Measurements from ENCODE around the gene RASGRF2. TPM values are rescaled to one million over a fixed set of nuclear protein-coding genes. Genes with fewer than 3 reads are reported as not detected.

RASGRF2 gene
- total RNA-seq, 1 donor from 2014 or later: 0.05 TPM

DNA sequence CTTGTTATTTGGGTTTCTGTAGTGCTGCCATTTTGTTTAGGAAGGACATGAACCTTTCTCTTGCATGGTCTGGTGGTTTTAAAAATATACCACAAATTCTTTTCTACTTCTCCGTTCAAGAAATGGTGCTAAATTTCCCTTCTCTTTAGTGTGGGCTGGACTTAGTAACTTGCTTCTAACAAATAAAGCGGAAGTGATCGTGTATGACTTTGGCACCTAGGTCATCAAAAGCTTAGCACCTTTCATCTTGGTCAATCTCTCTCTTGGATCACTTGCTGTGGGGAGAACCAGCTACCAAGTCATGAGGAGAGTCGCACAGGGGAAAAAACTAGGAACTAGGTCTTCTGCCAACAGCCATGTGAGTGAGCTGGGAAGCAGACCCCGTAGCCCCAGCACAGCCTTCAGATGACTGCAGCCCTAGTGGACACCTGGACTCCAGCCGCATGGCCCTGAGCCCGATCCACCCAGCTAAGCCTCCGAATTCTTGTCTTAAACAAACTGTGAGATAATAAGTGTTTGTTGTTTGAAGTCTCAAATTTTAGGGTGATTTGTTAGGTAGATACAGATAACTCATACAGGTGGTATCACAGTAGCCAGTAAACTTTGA, 185.3 kb downstream of the RASGRF2 start:
- no peaks in the 10 kb centered on the region for H3K36me3 Mint-ChIP-seq (ENCODE audit: unreplicated experiment)
- TF ChIP-seq CTCF (IDR thresholded peaks at IDR 0.05): no peak
- no peak for DNase-seq (ENCODE audit: extremely low spot score, unreplicated experiment)
- H3K4me1 Mint-ChIP-seq (ENCODE audit: unreplicated experiment): peaks cover 17% of the 10 kb centered on the region
- H3K27me3 Mint-ChIP-seq (ENCODE audit: unreplicated experiment): peaks cover 30% of the 10 kb centered on the region
- H3K9me3 Mint-ChIP-seq (ENCODE audit: unreplicated experiment): no peaks in the 10 kb centered on the region
- H3K4me3 Mint-ChIP-seq (ENCODE audit: unreplicated experiment): no peak overlapping the region
- H3K27ac Mint-ChIP-seq (ENCODE audit: unreplicated experiment): no peak overlapping the region

- H3K36me3 Mint-ChIP-seq (ENCODE audit: unreplicated experiment): no peaks in the 10 kb centered on the region
Measured at GRCh38 chr5:81146031-81146430, 185.9 kb downstream of the RASGRF2 start.

DNA sequence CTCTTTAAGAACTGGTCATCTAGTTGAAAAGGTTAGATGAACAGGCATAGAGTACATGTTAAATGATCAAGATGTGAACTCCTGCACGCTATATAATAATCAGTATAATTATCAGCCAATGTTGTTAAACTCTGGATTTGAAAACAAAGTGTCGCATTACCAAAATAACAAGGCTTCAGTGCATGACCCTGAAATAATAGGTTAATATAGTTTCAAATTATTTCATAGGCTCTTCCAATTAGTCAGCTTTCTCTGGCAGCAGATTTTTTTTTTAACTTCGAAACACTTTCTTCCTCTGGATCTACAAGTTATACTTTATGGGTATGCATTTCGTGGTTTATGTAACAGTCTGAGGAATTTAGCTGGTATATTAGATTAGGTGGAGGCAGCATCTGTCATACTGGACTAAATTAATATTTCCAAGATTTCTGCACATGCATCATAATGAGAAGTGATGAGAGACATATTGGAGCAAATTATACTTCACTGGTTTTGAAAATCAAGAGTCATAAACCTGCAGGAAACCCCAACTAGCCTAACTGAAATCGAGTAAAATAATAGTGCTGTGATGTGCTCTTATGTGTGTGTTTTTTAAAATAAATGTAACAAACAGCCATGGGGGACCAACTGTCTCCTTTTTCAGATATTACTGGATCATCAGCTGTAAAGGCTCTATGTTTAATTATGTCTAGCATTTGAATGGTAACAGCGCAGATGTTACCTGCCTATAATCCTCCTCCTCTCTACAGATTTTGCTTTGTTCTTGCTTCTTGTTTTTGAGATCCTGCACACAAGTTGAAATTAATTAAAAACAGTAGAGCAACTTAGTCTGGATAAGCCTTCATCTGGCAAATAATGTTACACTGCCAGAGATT, 187.1 kb downstream of the RASGRF2 start:
- H3K36me3 Mint-ChIP-seq (ENCODE audit: unreplicated experiment): no peaks in the 10 kb centered on the region
- H3K4me1 Mint-ChIP-seq (ENCODE audit: unreplicated experiment): no peaks in the 10 kb centered on the region
- DNase-seq (ENCODE audit: extremely low spot score, unreplicated experiment): no peak
- H3K4me3 Mint-ChIP-seq (ENCODE audit: unreplicated experiment): no peak overlapping the region
- no peaks in the 10 kb centered on the region for H3K9me3 Mint-ChIP-seq (ENCODE audit: unreplicated experiment)
- TF ChIP-seq CTCF (IDR thresholded peaks at IDR 0.05): no peak
- H3K27ac Mint-ChIP-seq (ENCODE audit: unreplicated experiment): no peak overlapping the region
- H3K27me3 Mint-ChIP-seq (ENCODE audit: unreplicated experiment): peaks cover 27% of the 10 kb centered on the region

More at GRCh38 chr5:81146031-81146430, 185.9 kb downstream of the RASGRF2 start:
- no peak for DNase-seq (ENCODE audit: extremely low spot score, unreplicated experiment)
- no peak overlapping the region for H3K27ac Mint-ChIP-seq (ENCODE audit: unreplicated experiment)
- H3K4me1 Mint-ChIP-seq (ENCODE audit: unreplicated experiment): peaks cover 11% of the 10 kb centered on the region
- H3K27me3 Mint-ChIP-seq (ENCODE audit: unreplicated experiment): peaks cover 31% of the 10 kb centered on the region
- no peak overlapping the region for H3K4me3 Mint-ChIP-seq (ENCODE audit: unreplicated experiment)
- no peaks in the 10 kb centered on the region for H3K9me3 Mint-ChIP-seq (ENCODE audit: unreplicated experiment)
- TF ChIP-seq CTCF (IDR thresholded peaks at IDR 0.05): no peak

DNA sequence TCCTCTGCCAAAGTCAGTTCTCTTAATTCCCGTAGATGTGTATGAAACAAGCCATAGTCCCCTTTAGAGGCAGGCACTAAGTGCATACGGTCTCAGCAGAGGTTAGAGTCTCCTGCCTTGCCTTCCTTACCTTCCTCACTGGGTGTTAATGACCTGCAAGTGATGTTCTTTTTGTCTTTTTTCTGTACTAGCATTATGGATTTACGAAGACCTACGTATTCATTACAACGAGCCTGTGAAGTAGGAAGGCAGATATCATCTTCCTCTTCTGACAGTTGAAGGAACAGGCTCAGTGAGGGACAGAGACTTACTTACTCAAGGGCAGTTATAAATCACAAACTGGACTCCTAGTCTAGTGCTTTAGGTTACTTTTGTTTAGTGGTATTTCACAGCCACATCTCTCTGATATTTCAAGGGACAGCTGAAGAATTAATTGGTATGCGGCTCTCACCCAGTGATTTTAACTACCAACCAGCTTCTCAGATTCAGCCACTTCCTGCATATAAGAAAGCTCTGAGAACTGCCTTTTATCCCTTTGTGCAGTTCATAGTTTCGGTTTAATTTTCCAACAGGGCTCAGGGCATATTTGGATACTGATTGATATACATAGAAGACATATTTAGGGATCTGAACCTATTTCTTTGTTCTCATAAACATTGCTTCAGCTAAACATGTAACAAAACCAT, 187.9 kb downstream of the RASGRF2 start:
- no peaks in the 10 kb centered on the region for H3K4me1 Mint-ChIP-seq (ENCODE audit: unreplicated experiment)
- TF ChIP-seq CTCF (IDR thresholded peaks at IDR 0.05): no peak
- no peak for DNase-seq (ENCODE audit: extremely low spot score, unreplicated experiment)
- no peaks in the 10 kb centered on the region for H3K36me3 Mint-ChIP-seq (ENCODE audit: unreplicated experiment)
- H3K27ac Mint-ChIP-seq (ENCODE audit: unreplicated experiment): no peak overlapping the region
- peaks cover 28% of the 10 kb centered on the region for H3K27me3 Mint-ChIP-seq (ENCODE audit: unreplicated experiment)
- H3K9me3 Mint-ChIP-seq (ENCODE audit: unreplicated experiment): no peaks in the 10 kb centered on the region
- H3K4me3 Mint-ChIP-seq (ENCODE audit: unreplicated experiment): no peak overlapping the region

- peaks cover 13% of the 10 kb centered on the region for H3K9me3 Mint-ChIP-seq (ENCODE audit: unreplicated experiment)
- no peaks in the 10 kb centered on the region for H3K36me3 Mint-ChIP-seq (ENCODE audit: unreplicated experiment)
- no peak for DNase-seq (ENCODE audit: extremely low spot score, unreplicated experiment)
- no peaks in the 10 kb centered on the region for H3K4me1 Mint-ChIP-seq (ENCODE audit: unreplicated experiment)
- no peak overlapping the region for H3K4me3 Mint-ChIP-seq (ENCODE audit: unreplicated experiment)
- TF ChIP-seq CTCF (IDR thresholded peaks at IDR 0.05): no peak
- H3K27ac Mint-ChIP-seq (ENCODE audit: unreplicated experiment): no peak overlapping the region
- H3K27me3 Mint-ChIP-seq (ENCODE audit: unreplicated experiment): peaks cover 23% of the 10 kb centered on the region
Measured at GRCh38 chr5:81151546-81151945, 191.4 kb downstream of the RASGRF2 start.

All from osteocyte (in vitro differentiated cells).